Testis (tissue), 2 donors: ENCODE results near the gene QPCT.

Source experiments
- POLR2A ChIP-seq: fragments of 450-650 bp; IDR thresholded peaks from one replicate; pipeline ENCODE4 v1.6.1; 2017; ENCODE audit warnings: antibody characterized with exemption, mild to moderate bottlenecking, moderate library complexity
- TF ChIP-seq, protein P1 (sequence below), 3 experiments: fragments of 450-650 bp in 2 of 3; fragments of 200-600 bp in 1 of 3; sonication (generic) in 1 of 3; IDR thresholded peaks; one replicate each; pipeline ENCODE4 v1.5.1; 2016 to 2019; ENCODE audit warnings: antibody characterized with exemption in 3 of 3, mild to moderate bottlenecking in 2 of 3, moderate library complexity in 1 of 3

DNA sequence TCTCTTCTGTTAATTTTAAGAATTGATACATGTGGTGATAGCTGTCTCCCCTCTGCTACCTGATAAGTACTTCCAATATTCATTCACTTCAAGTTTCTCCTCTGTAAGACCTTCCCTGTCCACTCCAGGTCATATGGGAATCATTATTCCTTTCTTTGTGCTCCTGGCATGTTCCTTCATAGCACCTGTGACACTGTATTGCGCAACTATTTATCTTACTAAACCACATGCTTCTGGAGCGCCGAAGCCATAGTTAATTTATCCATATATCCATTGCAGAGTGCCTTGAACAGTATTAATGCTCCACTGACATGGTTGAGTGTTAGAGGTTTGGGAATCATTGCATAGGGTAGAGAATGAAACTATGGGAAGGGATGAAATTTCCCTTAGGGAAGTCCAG, 11.9 kb upstream of the QPCT start:
- TF ChIP-seq, protein P1, sequence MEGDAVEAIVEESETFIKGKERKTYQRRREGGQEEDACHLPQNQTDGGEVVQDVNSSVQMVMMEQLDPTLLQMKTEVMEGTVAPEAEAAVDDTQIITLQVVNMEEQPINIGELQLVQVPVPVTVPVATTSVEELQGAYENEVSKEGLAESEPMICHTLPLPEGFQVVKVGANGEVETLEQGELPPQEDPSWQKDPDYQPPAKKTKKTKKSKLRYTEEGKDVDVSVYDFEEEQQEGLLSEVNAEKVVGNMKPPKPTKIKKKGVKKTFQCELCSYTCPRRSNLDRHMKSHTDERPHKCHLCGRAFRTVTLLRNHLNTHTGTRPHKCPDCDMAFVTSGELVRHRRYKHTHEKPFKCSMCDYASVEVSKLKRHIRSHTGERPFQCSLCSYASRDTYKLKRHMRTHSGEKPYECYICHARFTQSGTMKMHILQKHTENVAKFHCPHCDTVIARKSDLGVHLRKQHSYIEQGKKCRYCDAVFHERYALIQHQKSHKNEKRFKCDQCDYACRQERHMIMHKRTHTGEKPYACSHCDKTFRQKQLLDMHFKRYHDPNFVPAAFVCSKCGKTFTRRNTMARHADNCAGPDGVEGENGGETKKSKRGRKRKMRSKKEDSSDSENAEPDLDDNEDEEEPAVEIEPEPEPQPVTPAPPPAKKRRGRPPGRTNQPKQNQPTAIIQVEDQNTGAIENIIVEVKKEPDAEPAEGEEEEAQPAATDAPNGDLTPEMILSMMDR (IDR thresholded peaks at IDR 0.05), result no peak
- TF ChIP-seq POLR2A, result no peak
